CD14-positive monocyte (primary cell): ENCODE results near the gene KNTC1. TPM values are rescaled to one million over a fixed set of nuclear protein-coding genes. Genes with fewer than 3 reads are reported as not detected.

Source experiments
- DNase-seq, 3 donors: peaks; one replicate each; pipeline ENCODE4 v3.0.0-alpha.2; 2011 to 2022
- H2AFZ ChIP-seq: 2 replicates; pipeline ENCODE4 v1.6.0; 2012; ENCODE audit warnings: mild to moderate bottlenecking, low read depth, low read length, inconsistent platforms; ENCODE audit not compliant: insufficient read depth, poor library complexity, severe bottlenecking
- H3K27ac ChIP-seq, 2 donors: 1 replicate in 1 of 2; 2 replicates in 1 of 2; pipeline ENCODE4 v1.5.1; 2012 to 2013; ENCODE audit warnings: low read length in 2 of 2, control low read depth in 1 of 2, inconsistent platforms in 1 of 2, low read depth in 1 of 2, mild to moderate bottlenecking in 1 of 2
- H3K27me3 ChIP-seq, 2 donors: one replicate each; pipeline versions ENCODE4 v1.6.0 to v1.6.1; 2011 to 2013; ENCODE audit warnings: low read length in 2 of 2; ENCODE audit not compliant: control insufficient read depth in 2 of 2, insufficient read depth in 2 of 2
- H3K36me3 ChIP-seq, 2 donors: replicated peaks in 1 of 2; 1 replicate in 1 of 2; 2 replicates in 1 of 2; pipeline versions ENCODE4 v1.5.1 to v1.6.1; 2012 to 2013; ENCODE audit warnings: low read length in 2 of 2, control low read depth in 1 of 2, inconsistent platforms in 1 of 2, mild to moderate bottlenecking in 1 of 2; ENCODE audit not compliant: insufficient read depth in 2 of 2, control insufficient read depth in 1 of 2
- H3K4me1 ChIP-seq, 2 donors: 1 replicate in 1 of 2; 2 replicates in 1 of 2; pipeline versions ENCODE4 v1.5.1 to v1.6.1; 2012 to 2013; ENCODE audit warnings: low read length in 2 of 2, control low read depth in 1 of 2, inconsistent platforms in 1 of 2, mild to moderate bottlenecking in 1 of 2, moderate library complexity in 1 of 2; ENCODE audit not compliant: insufficient read depth in 2 of 2, control insufficient read depth in 1 of 2
- H3K4me2 ChIP-seq: replicated peaks from 2 replicates; pipeline ENCODE3; 2012; ENCODE audit warnings: low read length, moderate library complexity, mild to moderate bottlenecking; ENCODE audit not compliant: poor library complexity, severe bottlenecking; ENCODE audit errors: extremely low read depth
- H3K4me3 ChIP-seq, 3 experiments: fragments of 200-600 bp in 1 of 3; sonication (generic) in 1 of 3; replicated peaks in 1 of 3; 1 replicate in 2 of 3; 2 replicates in 1 of 3; pipeline ENCODE4 v1.5.1; 2011 to 2013; ENCODE audit warnings: low read length in 3 of 3, mild to moderate bottlenecking in 3 of 3, control low read depth in 2 of 3, low read depth in 2 of 3, inconsistent platforms in 1 of 3, moderate library complexity in 1 of 3
- H3K79me2 ChIP-seq: 2 replicates; pipeline ENCODE4 v1.6.0; 2012; ENCODE audit warnings: mild to moderate bottlenecking, control low read depth, inconsistent platforms, low read length, moderate library complexity; ENCODE audit not compliant: insufficient read depth
- H3K9ac ChIP-seq: 2 replicates; pipeline ENCODE4 v1.6.0; 2017; ENCODE audit warnings: low read length, mild to moderate bottlenecking; ENCODE audit not compliant: insufficient read depth, poor library complexity, severe bottlenecking
- H3K9me3 ChIP-seq, 2 donors: replicated peaks in 1 of 2; 1 replicate in 1 of 2; 2 replicates in 1 of 2; pipeline versions ENCODE4 v1.5.1 to v1.6.1; 2012 to 2013; ENCODE audit warnings: low read length in 2 of 2, control low read depth in 1 of 2; ENCODE audit not compliant: control insufficient read depth in 1 of 2, insufficient read depth in 1 of 2
- H4K20me1 ChIP-seq: 2 replicates; pipeline ENCODE4 v1.6.0; 2012; ENCODE audit warnings: mild to moderate bottlenecking, low read length, control low read depth, moderate library complexity; ENCODE audit not compliant: insufficient read depth
- H3K27ac Mint-ChIP-seq, 7 donors: one replicate each; pipeline ENCODE4 v1.8.0; 2020; ENCODE audit warnings: mild to moderate bottlenecking in 7 of 7, mixed read lengths in 7 of 7, moderate library complexity in 6 of 7, inconsistent platforms in 2 of 7
- H3K27me3 Mint-ChIP-seq, 3 donors: one replicate each; pipeline ENCODE4 v1.8.0; 2021 to 2022; ENCODE audit warnings: low read depth in 3 of 3, mild to moderate bottlenecking in 3 of 3, mixed read lengths in 3 of 3, moderate library complexity in 3 of 3, inconsistent platforms in 1 of 3
- H3K36me3 Mint-ChIP-seq, 2 donors: one replicate each; pipeline ENCODE4 v1.8.0; 2020; ENCODE audit warnings: mixed read lengths in 2 of 2, inconsistent platforms in 1 of 2, mild to moderate bottlenecking in 1 of 2
- H3K4me1 Mint-ChIP-seq: one replicate; pipeline ENCODE4 v1.8.0; 2020; ENCODE audit warnings: mild to moderate bottlenecking, mixed read lengths
- H3K4me3 Mint-ChIP-seq, 2 donors: one replicate each; pipeline ENCODE4 v1.8.0; 2020; ENCODE audit warnings: mild to moderate bottlenecking in 2 of 2, mixed read lengths in 2 of 2, moderate library complexity in 1 of 2
- H3K9me3 Mint-ChIP-seq, 7 donors: one replicate each; pipeline ENCODE4 v1.8.0; 2020 to 2022; ENCODE audit warnings: mixed read lengths in 7 of 7, mild to moderate bottlenecking in 6 of 7, moderate library complexity in 6 of 7, inconsistent platforms in 2 of 7
- CTCF ChIP-seq: fragments of 200-600 bp; IDR thresholded peaks from one replicate; pipeline ENCODE4 v1.8.0; 2022; ENCODE audit warnings: antibody characterized with exemption, mild to moderate bottlenecking
- WGBS: methylation state at CpG from one replicate; pipeline ENCODE4 v1.1.5; 2013; ENCODE audit warnings: missing lambda C conversion rate; ENCODE audit not compliant: insufficient coverage; 5-methylcytosine and 5-hydroxymethylcytosine counted together
- intact Hi-C, 2 donors: fragments of 100-400 bp; cut with micrococcal nuclease; formaldehyde crosslinking; loops; one replicate each; pipeline versions ENCODE4 v1.15.0 to v1.15.1; 2023
- polyA plus RNA-seq, 3 donors: library from polyadenylated mRNA; depleted of rRNA in 1 of 3; unstranded in 2 of 3; stranded (reverse) in 1 of 3; fragments of 300-500 nt in 2 of 3; fragments of >200 nt in 1 of 3; fragmentation: Illumina TruSeq in 2 of 3; gene quantifications; 1 replicate in 2 of 3; 2 replicates in 1 of 3; pipeline ENCODE4 v1.2.3, GENCODE V29; 2012 to 2021

KNTC1 gene
- polyA plus RNA-seq, 3 donors: 0.65 to 10.3 (median 0.81) TPM

GRCh38 chr12:122505419-122506051 is 21.5 kb upstream of the KNTC1 start:
- peaks cover 69% of the 10 kb centered on the region for H4K20me1 ChIP-seq
- peaks cover 25 to 37% of the 10 kb centered on the region in 2 donors for H3K4me1 ChIP-seq
- H3K4me2 ChIP-seq: no peak overlapping the region
- peak in 1 of 3 donors; percentile 14 for DNase-seq
- intact Hi-C loops: loop anchor here in 1 of 2 donors (10.0 kb wide), 1 partner anchor 241 kb away; the partner anchor contains the start of gene VPS33A
- Mint-ChIP-seq H3K36me3 (peaks cover 61 to 73% of the 10 kb centered on the region in 2 donors), H3K27me3 (peaks cover 0 to 4% (median 0%) of the 10 kb centered on the region in 3 donors), H3K9me3 (no peaks in the 10 kb centered on the region), H3K4me3 (no peak overlapping the region), H3K4me1 (peaks cover 27% of the 10 kb centered on the region), H3K27ac (peak overlapping the region in 5 of 7 donors; percentile 4 to 82 (median 56))
- H3K4me3 ChIP-seq: no peak overlapping the region
- H2AFZ ChIP-seq: no peak overlapping the region
- H3K27ac ChIP-seq: peak overlapping the region in 1 of 2 donors; percentile 47
- TF ChIP-seq CTCF: no peak
- peaks cover 56% of the 10 kb centered on the region for H3K79me2 ChIP-seq
- H3K36me3 ChIP-seq: peaks cover 72 to 78% of the 10 kb centered on the region in 2 donors
- WGBS: 68% methylated on average over 6 of the region's 11 CpGs
- H3K27me3 ChIP-seq: no peaks in the 10 kb centered on the region
- no peak overlapping the region for H3K9ac ChIP-seq
- no peaks in the 10 kb centered on the region for H3K9me3 ChIP-seq

GRCh38 chr12:122506393-122506938 is 20.6 kb upstream of the KNTC1 start:
- Mint-ChIP-seq H3K27ac (peak overlapping the region; percentile 40 to 76 (median 61)), H3K4me1 (peaks cover 27% of the 10 kb centered on the region), H3K36me3 (peaks cover 69 to 82% of the 10 kb centered on the region in 2 donors), H3K4me3 (no peak overlapping the region), H3K27me3 (peaks cover 0 to 4% (median 0%) of the 10 kb centered on the region in 3 donors), H3K9me3 (no peaks in the 10 kb centered on the region)
- TF ChIP-seq CTCF: no peak
- Histone ChIP-seq H2AFZ (no peak overlapping the region), H3K27me3 (no peaks in the 10 kb centered on the region), H3K36me3 (peaks cover 81 to 88% of the 10 kb centered on the region in 2 donors), H3K9me3 (no peaks in the 10 kb centered on the region), H3K9ac (no peak overlapping the region), H3K4me2 (no peak overlapping the region), H3K4me1 (peaks cover 25 to 33% of the 10 kb centered on the region in 2 donors), H3K4me3 (no peak overlapping the region), H4K20me1 (peaks cover 78% of the 10 kb centered on the region), H3K27ac (peak overlapping the region in 1 of 2 donors; percentile 47), H3K79me2 (peaks cover 66% of the 10 kb centered on the region)
- no peak for DNase-seq
- WGBS: 87% methylated on average over 3 of the region's 5 CpGs
- intact Hi-C loops: loop anchor here in 1 of 2 donors (10.0 kb wide), 1 partner anchor 242 kb away; the partner anchor contains the start of gene VPS33A
